MCF 10A (cell line): ENCODE measurements around the gene CD8B. TPM values are rescaled to one million over a fixed set of nuclear protein-coding genes. Genes with fewer than 3 reads are reported as not detected.

Experiments
- BruUV-seq: library from RNA; stranded (reverse); fragments of 400-500 nt; replicated peaks from 2 replicates; lab custom pipeline; 2021; lab: Mats Ljungman, UMichigan
- CTCF ChIA-PET: fragments of 300-600 bp; sonication (Branson Sonifier 250); formaldehyde crosslinking; extraction: SDS; loops from one replicate; lab custom pipeline; 2021; ENCODE audit warnings: antibody characterized with exemption, inconsistent platforms; lab: Yijun Ruan, JAX
- POLR2A ChIA-PET: fragments of 300-600, 350-650 bp; sonication (Branson Sonifier 250); formaldehyde crosslinking; extraction: SDS; loops from one replicate; lab custom pipeline; 2020; ENCODE audit warnings: antibody characterized with exemption, inconsistent platforms; lab: Yijun Ruan, JAX
- DNase-seq: peaks from one replicate; pipeline ENCODE4 v3.0.0-alpha.2; 2018; ENCODE audit not compliant: unreplicated experiment
- H3K27ac Mint-ChIP-seq: one replicate; pipeline ENCODE4 v1.8.0; 2022; ENCODE audit warnings: mild to moderate bottlenecking, low read depth, mixed read lengths; ENCODE audit not compliant: unreplicated experiment
- H3K27me3 Mint-ChIP-seq: one replicate; pipeline ENCODE4 v1.8.0; 2022; ENCODE audit warnings: mixed read lengths; ENCODE audit not compliant: insufficient read depth, unreplicated experiment
- H3K36me3 Mint-ChIP-seq: one replicate; pipeline ENCODE4 v1.8.0; 2022; ENCODE audit warnings: mild to moderate bottlenecking, moderate library complexity, mixed read lengths; ENCODE audit not compliant: insufficient read depth, unreplicated experiment
- H3K4me1 Mint-ChIP-seq: one replicate; pipeline ENCODE4 v1.8.0; 2022; ENCODE audit warnings: mixed read lengths; ENCODE audit not compliant: insufficient read depth, unreplicated experiment
- H3K4me3 Mint-ChIP-seq: one replicate; pipeline ENCODE4 v1.8.0; 2022; ENCODE audit warnings: mild to moderate bottlenecking, moderate library complexity, mixed read lengths; ENCODE audit not compliant: unreplicated experiment
- H3K9me3 Mint-ChIP-seq: one replicate; pipeline ENCODE4 v1.8.0; 2022; ENCODE audit warnings: mixed read lengths; ENCODE audit not compliant: unreplicated experiment
- intact Hi-C: fragments of 100-400 bp; cut with micrococcal nuclease; formaldehyde crosslinking; loops from 2 replicates; pipeline ENCODE4 v1.14.1; 2022
- total RNA-seq: library from RNA; stranded (reverse); gene quantifications from 2 replicates; pipeline ENCODE4 v1.2.3, GENCODE V29; 2022
- TF ChIP-seq, protein P1 (sequence below): fragments of 200-600 bp; IDR thresholded peaks from one replicate; pipeline ENCODE4 v1.8.0; 2022; ENCODE audit warnings: antibody characterized with exemption, mild to moderate bottlenecking; ENCODE audit not compliant: unreplicated experiment

CD8B gene
- total RNA-seq, 1 experiment from 2014 or later = not detected

DNA sequence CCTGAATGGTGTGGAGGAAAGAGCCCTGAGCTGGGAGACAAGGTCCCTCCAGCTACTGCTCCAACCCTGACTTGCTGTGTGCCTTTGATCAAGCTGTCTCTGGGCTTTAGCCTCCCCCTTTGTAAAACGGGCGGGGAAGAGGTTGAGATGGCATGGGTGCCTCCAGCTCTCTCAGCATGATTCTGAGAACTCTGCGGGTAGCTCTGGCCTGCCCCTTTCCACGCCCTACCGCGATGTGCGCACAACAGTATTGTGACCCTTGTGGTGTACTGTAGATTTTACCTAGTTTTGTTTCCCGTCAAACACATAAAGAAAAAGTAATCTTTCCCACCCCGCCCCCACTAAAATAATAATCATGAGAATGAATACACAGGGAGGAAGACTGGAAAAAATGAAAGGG lies 76.2 kb downstream of the CD8B start:
- BruUV-seq = no TSS peak
- no peak overlapping the region for H3K27ac Mint-ChIP-seq

GRCh38 chr2:86783615-86784339 lies 77.9 kb downstream of the CD8B start:
- Mint-ChIP-seq H3K4me1 (no peaks in the 10 kb centered on the region), H3K27ac (no peak overlapping the region), H3K9me3 (no peaks in the 10 kb centered on the region), H3K27me3 (peaks cover 11% of the 10 kb centered on the region), H3K4me3 (no peak overlapping the region), H3K36me3 (peaks cover 6% of the 10 kb centered on the region)
- ChIA-PET CTCF (interaction anchor here (1.2 to 2.7 kb wide), 2 partner anchors 14 to 19 kb away, joined by 3 to 10 read pairs; no protein-coding TSS in a partner anchor), POLR2A (no interaction called here)
- TF ChIP-seq, protein P1, sequence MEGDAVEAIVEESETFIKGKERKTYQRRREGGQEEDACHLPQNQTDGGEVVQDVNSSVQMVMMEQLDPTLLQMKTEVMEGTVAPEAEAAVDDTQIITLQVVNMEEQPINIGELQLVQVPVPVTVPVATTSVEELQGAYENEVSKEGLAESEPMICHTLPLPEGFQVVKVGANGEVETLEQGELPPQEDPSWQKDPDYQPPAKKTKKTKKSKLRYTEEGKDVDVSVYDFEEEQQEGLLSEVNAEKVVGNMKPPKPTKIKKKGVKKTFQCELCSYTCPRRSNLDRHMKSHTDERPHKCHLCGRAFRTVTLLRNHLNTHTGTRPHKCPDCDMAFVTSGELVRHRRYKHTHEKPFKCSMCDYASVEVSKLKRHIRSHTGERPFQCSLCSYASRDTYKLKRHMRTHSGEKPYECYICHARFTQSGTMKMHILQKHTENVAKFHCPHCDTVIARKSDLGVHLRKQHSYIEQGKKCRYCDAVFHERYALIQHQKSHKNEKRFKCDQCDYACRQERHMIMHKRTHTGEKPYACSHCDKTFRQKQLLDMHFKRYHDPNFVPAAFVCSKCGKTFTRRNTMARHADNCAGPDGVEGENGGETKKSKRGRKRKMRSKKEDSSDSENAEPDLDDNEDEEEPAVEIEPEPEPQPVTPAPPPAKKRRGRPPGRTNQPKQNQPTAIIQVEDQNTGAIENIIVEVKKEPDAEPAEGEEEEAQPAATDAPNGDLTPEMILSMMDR = no peak
- DNase-seq = no peak
- intact Hi-C loops = no loop called here
- BruUV-seq = no TSS peak

More for the DNA sequence above, 76.2 kb downstream of the CD8B start:
- ChIA-PET CTCF (no interaction called here), POLR2A (interaction anchor here (1.2 kb wide), 1 partner anchor 24 kb away, joined by 3 read pairs; no protein-coding TSS in a partner anchor)
- H3K9me3 Mint-ChIP-seq = no peaks in the 10 kb centered on the region
- no peak overlapping the region for H3K4me3 Mint-ChIP-seq
- no peaks in the 10 kb centered on the region for H3K4me1 Mint-ChIP-seq
- no peak for DNase-seq
- no peaks in the 10 kb centered on the region for H3K36me3 Mint-ChIP-seq
- TF ChIP-seq, protein P1 = no peak
- intact Hi-C loops = no loop called here
- peaks cover 11% of the 10 kb centered on the region for H3K27me3 Mint-ChIP-seq

DNA sequence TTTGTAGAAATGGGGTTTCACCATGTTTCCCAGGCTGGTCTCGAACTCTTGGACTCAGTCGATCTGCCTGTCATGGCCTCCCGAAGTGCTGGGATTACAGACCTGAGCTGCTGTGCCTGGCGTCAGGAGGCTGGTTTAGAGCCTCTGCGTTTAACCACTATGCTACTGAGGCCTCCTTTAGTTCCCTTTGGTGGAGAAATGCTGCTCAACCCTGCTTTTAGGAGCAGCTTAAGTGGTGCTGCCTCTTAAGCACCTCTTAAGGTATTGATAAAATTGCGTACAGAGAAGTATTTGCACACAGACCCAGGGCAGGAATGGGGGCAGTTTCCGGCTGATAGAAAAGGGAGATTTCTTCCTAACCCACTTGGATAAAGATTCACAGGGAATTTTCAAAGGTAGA lies 78.9 kb downstream of the CD8B start:
- POLR2A ChIA-PET = interaction anchor here (1.1 kb wide), 1 partner anchor 11 kb away, joined by 4 read pairs; no protein-coding TSS in a partner anchor
- no TSS peak for BruUV-seq
- H3K4me3 Mint-ChIP-seq = no peak overlapping the region

GRCh38 chr2:86781363-86781762 lies 80.3 kb downstream of the CD8B start:
- Mint-ChIP-seq H3K36me3 (peaks cover 12% of the 10 kb centered on the region), H3K27me3 (no peaks in the 10 kb centered on the region), H3K9me3 (no peaks in the 10 kb centered on the region), H3K4me1 (no peaks in the 10 kb centered on the region), H3K27ac (no peak overlapping the region), H3K4me3 (no peak overlapping the region)
- POLR2A ChIA-PET = no interaction called here
- TF ChIP-seq, protein P1 = no peak
- intact Hi-C loops = no loop called here
- no TSS peak for BruUV-seq
- DNase-seq = no peak
- CTCF ChIA-PET = interaction anchor here (0.7 to 2.7 kb wide), 3 partner anchors 16 to 33 kb away, joined by 3 to 11 read pairs (median 10); no protein-coding TSS in a partner anchor

More for the DNA sequence above, 78.9 kb downstream of the CD8B start:
- Mint-ChIP-seq H3K9me3 (no peaks in the 10 kb centered on the region), H3K27ac (no peak overlapping the region), H3K4me1 (no peaks in the 10 kb centered on the region), H3K27me3 (peaks cover 6% of the 10 kb centered on the region), H3K36me3 (peaks cover 6% of the 10 kb centered on the region)
- intact Hi-C loops = no loop called here
- DNase-seq = no peak
- TF ChIP-seq, protein P1 = no peak
- CTCF ChIA-PET = interaction anchor here (1.2 to 2.7 kb wide), 2 partner anchors 15 to 18 kb away, joined by 3 to 10 read pairs; no protein-coding TSS in a partner anchor
